Measurements from ENCODE around the gene BLOC1S5.

BLOC1S5 gene, protein sequence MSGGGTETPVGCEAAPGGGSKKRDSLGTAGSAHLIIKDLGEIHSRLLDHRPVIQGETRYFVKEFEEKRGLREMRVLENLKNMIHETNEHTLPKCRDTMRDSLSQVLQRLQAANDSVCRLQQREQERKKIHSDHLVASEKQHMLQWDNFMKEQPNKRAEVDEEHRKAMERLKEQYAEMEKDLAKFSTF

GRCh38 chr6:8063761-8064637, at the start of gene BLOC1S5:
Gene BLOC1S5, minus strand, starts transcription at chr6:8064389. Its CDS starts 13 bp downstream, at chr6:8064376.
- DNase-seq: peak; percentile 89

DNA sequence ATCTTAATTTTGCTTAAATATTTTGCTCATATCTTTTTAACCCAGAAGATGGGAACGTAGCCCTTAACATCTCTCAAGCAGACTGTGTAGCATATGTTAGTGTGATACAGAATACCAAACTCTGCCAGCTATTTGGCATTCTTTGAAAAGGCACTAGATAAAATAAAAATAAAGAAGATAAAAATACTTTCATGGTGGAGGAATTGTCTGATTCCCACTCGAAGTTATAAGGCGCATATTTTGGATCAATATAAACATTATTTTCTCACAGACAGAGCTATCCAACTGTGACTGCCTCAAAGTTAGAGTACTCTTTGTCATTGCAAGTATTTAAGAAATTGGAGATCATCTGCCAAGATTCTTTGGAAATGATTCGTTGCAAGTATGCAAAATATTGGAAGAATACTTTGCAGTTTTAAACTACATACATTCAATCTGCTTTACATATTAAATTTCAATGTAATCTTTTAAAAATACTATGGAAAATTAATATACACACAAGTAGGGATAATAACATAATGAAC, 49.0 kb upstream of the BLOC1S5 start:
- DNase-seq: no peak

DNA sequence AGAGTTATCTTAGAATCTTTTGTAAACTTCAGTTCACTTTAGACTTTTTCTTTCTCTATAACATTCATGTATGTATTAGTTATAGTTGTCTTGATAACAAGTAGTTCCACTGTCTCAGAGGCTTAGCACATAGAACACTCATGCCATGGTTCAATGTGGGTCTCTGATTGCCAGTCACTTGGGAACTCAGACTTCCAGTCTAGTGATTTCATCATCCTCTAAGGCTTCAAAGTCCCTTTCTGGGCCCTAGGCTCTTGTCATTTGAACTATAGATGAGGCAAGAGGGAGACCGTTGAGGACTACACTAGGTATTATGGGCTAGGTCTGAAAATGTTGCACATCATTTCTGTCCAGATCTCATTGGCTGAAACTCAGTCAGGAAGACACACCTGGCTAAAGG, 46.5 kb upstream of the BLOC1S5 start:
- DNase-seq: no peak

DNA sequence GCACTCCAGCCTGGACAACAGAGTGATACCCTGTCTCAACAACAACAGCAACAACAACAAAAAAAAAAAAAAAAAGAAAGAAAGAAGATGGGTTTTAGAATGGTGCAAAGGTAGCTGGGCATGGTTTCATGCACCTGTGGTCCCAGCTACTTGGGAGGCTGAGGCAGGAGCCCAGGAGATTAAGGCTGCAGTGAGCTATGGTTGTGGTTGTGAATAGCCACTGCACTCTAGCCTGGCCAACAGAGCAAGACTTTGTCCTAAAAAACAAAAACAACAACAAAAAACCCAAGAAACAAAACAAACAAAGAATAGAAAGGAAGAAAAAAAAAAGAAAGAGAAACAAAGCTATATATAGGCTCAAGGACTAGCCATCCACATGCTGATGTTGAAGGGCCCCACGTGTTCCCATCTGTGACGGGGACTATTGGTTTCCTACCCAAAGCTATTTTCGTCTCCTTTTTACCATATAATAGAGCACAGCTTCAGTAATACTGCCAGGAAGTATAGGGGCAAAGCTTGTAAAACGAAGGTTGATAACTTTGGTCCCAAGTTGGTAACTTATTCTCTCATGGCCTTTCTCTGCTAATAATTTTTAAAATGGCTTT, 46.0 kb upstream of the BLOC1S5 start:
- no peak for DNase-seq

GRCh38 chr6:8108759-8109539, 44.8 kb upstream of the BLOC1S5 start:
- DNase-seq: no peak

DNA sequence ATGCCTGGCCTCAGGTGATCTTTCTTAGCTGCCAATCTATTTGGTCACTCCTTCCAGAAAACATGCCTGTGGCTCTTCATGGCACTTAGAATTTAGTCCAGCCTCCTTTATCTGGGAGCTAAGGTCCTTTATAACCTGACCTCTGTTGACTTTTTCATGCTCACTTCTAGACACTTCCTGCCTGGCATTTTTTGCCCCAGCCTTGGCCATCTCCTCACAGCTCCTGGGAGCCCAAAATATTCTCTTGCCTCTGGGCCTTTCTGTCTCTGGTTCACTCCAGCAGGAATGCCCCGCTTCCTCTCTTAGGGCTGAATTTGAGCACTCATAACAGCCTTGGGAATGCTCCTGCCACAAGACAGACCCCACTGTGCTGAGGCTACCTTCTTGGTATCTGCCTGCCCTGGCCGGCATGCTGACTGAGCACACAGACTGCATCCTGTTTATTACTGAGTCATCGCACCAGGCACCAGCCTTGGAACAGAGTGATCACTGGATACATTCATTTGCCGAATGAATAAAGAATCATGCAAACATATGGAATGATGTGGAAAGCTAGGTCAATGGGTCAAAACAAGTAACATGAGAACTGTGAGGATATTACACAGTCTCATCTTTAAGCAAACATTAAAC, 44.0 kb upstream of the BLOC1S5 start:
- no peak for DNase-seq

DNA sequence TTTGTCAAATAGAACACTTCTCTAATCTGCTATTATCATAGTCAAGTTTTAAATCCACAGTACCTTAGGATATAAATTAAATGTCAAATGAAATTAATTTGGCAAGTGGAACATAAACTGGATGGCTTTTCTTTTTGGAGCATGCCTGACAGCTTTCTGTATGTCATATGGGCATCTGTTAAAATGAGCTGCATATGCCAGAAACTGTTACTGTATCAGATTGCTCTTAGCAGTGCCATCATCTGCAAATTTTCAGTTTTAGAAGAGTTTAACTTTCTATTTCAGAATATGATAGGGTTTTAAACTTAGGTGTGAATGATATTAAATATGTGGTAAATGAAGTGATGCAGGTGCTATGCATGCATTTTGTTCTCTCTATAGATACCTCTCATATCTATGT, 41.6 kb upstream of the BLOC1S5 start:
- no peak for DNase-seq

DNA sequence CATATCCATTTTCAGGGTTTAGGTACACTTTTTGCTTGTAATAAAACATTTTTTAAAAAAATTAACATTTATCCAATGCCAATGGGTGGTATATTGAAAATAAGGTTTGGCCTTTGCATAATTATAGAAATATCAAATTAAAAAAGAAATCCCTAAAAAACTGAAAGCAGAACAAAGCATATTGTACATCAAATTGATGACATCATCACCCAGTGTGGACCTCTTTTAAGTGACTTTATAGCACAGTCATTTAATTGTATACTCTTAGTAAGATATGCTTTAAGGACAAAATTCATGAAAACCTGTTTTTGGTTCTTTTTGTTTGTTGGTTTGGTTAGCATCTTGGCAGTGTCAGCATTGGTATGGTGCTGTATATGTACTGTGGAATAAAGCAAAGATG, 39.5 kb upstream of the BLOC1S5 start:
- no peak for DNase-seq

- peak; percentile 91 for DNase-seq
These were observed 38.2 kb upstream of the BLOC1S5 start, which contains the start of gene EEF1E1 for GRCh38 chr6:8102122-8102958. Gene EEF1E1, minus strand, starts transcription at chr6:8102548. Its CDS starts 27 bp downstream, at chr6:8102521.

DNA sequence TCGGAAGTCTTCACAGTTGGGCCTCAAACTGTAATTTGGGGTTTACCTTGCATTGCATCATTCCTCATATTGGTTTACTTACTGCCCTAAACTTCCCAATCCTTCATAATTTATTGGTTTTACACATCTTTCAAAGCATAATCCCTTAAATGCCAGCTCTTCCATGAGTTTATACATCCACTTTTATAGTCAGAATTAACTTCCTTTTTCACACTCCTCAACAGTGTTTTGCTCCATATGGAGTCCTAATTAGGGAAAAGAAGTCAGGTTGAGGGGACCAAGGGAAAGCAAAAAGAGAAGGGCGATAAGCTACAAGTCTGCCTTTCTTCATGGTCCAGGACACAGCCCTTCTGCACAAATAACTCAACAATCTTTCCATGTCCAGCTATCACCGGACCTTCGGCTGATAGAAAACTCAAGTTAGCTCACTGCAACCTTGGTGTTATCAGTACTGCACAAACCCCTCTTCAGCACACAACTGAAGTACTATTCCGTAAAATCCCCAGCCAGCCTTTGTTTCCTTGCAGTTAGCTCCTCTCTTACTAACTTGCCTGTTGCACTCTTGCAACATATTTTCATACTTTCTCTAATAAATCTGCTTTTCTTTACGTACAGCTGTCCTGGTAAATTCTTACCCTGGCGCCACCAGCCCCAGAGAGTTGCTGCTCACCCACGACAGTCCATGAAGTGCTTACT, 36.1 kb upstream of the BLOC1S5 start:
- no peak for DNase-seq

- no peak for DNase-seq
These were observed 26.5 kb upstream of the BLOC1S5 start for GRCh38 chr6:8090650-8091049.

DNA sequence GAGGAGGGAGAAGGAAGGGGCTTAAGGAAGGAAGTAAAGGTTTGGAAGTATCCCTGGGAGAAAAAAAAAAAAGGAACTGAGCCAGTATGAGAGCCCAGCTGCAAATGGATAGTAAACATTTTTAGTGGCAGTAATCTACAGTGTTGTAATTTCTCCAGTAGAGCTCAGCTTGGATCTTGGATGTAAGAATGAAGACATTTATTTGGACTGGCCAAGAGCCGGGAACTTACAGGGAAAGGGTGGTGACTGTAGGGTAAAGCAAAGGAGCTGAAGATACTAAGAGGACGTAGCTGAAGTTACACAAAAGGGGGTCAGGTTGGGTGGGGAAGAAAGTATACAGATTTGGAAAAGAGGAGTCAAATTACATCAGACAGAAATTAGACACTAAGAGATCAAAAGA, 24.7 kb upstream of the BLOC1S5 start:
- DNase-seq: no peak

DNA sequence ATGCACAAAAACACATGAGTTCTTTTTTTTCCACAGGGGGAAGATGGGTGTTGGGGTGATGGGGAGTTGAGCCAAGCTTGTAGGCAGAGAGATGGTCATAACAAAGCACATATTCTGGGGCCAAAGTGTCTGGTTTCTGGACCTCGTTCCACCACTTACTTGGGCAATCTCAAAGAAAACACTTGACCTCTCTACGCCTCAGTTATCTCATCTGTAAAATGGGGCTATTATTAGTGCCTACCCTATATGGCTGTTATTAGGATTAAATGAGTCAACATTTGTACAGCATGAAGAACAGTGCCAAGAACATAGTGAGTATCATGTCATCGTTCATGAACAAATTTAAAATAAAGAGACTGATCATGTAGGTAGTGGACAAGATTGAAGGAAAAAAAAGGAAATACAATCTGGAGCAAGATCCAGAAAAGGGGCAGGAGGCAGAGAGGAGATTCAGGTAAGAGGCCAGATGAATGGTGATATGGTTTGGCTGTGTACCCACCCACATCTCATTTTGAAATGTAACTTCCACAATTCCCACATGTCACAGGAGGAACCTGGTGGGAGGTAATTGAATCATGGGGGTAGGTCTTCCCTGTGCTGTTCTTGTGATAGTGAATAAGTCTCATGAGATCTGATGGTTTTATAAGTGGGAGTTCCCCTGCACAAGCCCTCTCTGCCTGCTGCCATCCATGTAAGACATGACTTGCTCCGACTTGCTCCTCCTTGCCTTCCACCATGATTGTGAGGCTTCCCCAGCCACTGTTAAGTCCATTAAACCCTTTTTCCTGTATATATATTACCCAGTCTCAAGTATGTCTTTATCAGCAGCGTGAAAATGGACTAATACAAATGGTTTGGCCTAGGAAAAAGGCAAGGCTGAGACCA, 23.9 kb upstream of the BLOC1S5 start:
- no peak for DNase-seq

DNA sequence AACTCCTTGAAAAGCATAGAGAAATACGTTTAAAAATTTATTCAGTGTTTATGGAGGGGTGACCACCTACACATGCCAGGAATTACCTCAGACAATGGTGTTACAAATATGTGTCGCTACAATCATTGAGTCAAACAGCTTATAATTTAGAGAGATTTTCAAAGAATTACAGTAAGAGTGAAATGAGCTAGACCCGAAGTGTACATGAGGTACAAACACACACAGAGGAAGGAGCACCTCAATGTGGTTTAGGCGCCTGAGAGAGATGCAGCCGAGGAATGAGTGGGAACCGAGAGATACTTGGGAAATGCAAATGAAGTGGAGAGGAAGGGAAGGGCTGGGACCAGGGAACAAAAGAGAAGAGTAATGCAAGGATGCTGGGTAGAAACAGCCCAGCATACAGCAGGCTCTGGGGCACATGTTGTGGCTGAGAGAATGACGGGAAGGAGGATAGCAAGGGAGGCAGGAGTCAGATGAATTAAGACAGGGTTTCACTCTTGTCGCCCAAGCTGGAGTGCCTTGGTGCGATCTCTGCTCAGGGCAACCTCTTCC, 22.6 kb upstream of the BLOC1S5 start:
- DNase-seq: no peak

- DNase-seq: no peak
These were observed 20.9 kb upstream of the BLOC1S5 start for GRCh38 chr6:8085053-8085511.

- DNase-seq: no peak
These were observed 20.4 kb upstream of the BLOC1S5 start for GRCh38 chr6:8084586-8084985.

- DNase-seq: no peak
These were observed 19.0 kb upstream of the BLOC1S5 start for GRCh38 chr6:8082954-8083858.

GRCh38 chr6:8082572-8082953, 18.4 kb upstream of the BLOC1S5 start:
- DNase-seq: no peak

All from SHP77 treated with DMSO at 0.1 percent for 48 hours (cell line).